B cell (primary cell): ENCODE measurements around the gene GALK1.

Experiments
- CTCF ChIP-seq: fragments of 200-600 bp; IDR thresholded peaks from one replicate; pipeline ENCODE4 v1.8.0; 2022; ENCODE audit warnings: antibody characterized with exemption, mild to moderate bottlenecking
- EZH2 ChIP-seq: IDR thresholded peaks from 2 replicates; pipeline ENCODE4 v1.6.1; 2012; ENCODE audit warnings: borderline replicate concordance, low read depth, mild to moderate bottlenecking, moderate library complexity, low read length; ENCODE audit not compliant: insufficient read depth, poor library complexity, severe bottlenecking

- TF ChIP-seq CTCF = no peak
- no peak for TF ChIP-seq EZH2
These were observed 9.5 kb upstream of the GALK1 start for GRCh38 chr17:75774471-75774990.
